Mesendoderm (in vitro differentiated cells): ENCODE results near the gene SUSD4.

Source experiments
- DNase-seq: peaks from one replicate; pipeline ENCODE4 v3.0.0; 2013
- H2AK5ac ChIP-seq: 2 replicates; pipeline ENCODE4 v1.6.1; 2013; ENCODE audit warnings: low read length, inconsistent platforms
- H2BK120ac ChIP-seq: 2 replicates; pipeline ENCODE4 v1.6.1; 2013; ENCODE audit warnings: low read depth, mild to moderate bottlenecking, low read length, moderate library complexity, mixed read lengths
- H2BK15ac ChIP-seq: replicated peaks from 2 replicates; pipeline ENCODE4 v1.6.1; 2013; ENCODE audit warnings: low read depth, mild to moderate bottlenecking, moderate library complexity
- H2BK5ac ChIP-seq: 2 replicates; pipeline ENCODE4 v1.6.1; 2013; ENCODE audit warnings: low read length, inconsistent platforms
- H3K18ac ChIP-seq: 2 replicates; pipeline ENCODE4 v1.6.1; 2013; ENCODE audit warnings: mild to moderate bottlenecking, low read length, mixed read lengths
- H3K23ac ChIP-seq: one replicate; pipeline ENCODE4 v1.6.1; 2013; ENCODE audit warnings: low read length
- H3K27ac ChIP-seq: 2 replicates; pipeline ENCODE4 v1.5.1; 2013; ENCODE audit warnings: low read depth, mild to moderate bottlenecking, inconsistent platforms, low read length, moderate library complexity
- H3K27me3 ChIP-seq: 2 replicates; pipeline ENCODE4 v1.6.1; 2013; ENCODE audit warnings: low read length, control low read depth, mild to moderate bottlenecking, inconsistent platforms; ENCODE audit not compliant: insufficient read depth, poor library complexity
- H3K36me3 ChIP-seq: 2 replicates; pipeline ENCODE4 v1.6.1; 2013; ENCODE audit warnings: low read length, inconsistent platforms; ENCODE audit not compliant: control insufficient read depth, insufficient read depth
- H3K4ac ChIP-seq: one replicate; pipeline ENCODE4 v1.6.1; 2013; ENCODE audit warnings: low read depth, mild to moderate bottlenecking, low read length, moderate library complexity
- H3K4me1 ChIP-seq: 2 replicates; pipeline ENCODE4 v1.6.1; 2013; ENCODE audit warnings: low read depth, low read length, inconsistent platforms; ENCODE audit not compliant: control insufficient read depth
- H3K4me2 ChIP-seq: 2 replicates; pipeline ENCODE4 v1.6.1; 2013; ENCODE audit warnings: low read length
- H3K4me3 ChIP-seq: 2 replicates; pipeline ENCODE4 v1.5.1; 2013; ENCODE audit warnings: mild to moderate bottlenecking, low read length
- H3K56ac ChIP-seq: one replicate; pipeline ENCODE4 v1.6.1; 2013; ENCODE audit warnings: low read length
- H3K79me1 ChIP-seq: 2 replicates; pipeline ENCODE4 v1.6.1; 2013; ENCODE audit warnings: low read length, inconsistent platforms
- H3K79me2 ChIP-seq: 2 replicates; pipeline ENCODE4 v1.6.1; 2013; ENCODE audit warnings: mild to moderate bottlenecking, low read length; ENCODE audit not compliant: control insufficient read depth, insufficient read depth
- H3K9ac ChIP-seq: 2 replicates; pipeline ENCODE4 v1.6.1; 2013; ENCODE audit warnings: low read length, inconsistent platforms
- H4K5ac ChIP-seq: one replicate; pipeline ENCODE4 v1.6.1; 2013; ENCODE audit warnings: low read length
- H4K8ac ChIP-seq: one replicate; pipeline ENCODE4 v1.6.1; 2013; ENCODE audit warnings: low read depth, mild to moderate bottlenecking, control low read depth, low read length, moderate library complexity
- WGBS: extraction: QIAGEN DNeasy Blood & Tissue Kit; methylation state at CpG from one replicate; pipeline ENCODE4 v1.1.7; 2013; ENCODE audit warnings: low lambda C conversion rate, missing lambda C conversion rate; ENCODE audit not compliant: insufficient coverage; ENCODE audit errors: extremely low coverage; 5-methylcytosine and 5-hydroxymethylcytosine counted together

SUSD4 gene

DNA sequence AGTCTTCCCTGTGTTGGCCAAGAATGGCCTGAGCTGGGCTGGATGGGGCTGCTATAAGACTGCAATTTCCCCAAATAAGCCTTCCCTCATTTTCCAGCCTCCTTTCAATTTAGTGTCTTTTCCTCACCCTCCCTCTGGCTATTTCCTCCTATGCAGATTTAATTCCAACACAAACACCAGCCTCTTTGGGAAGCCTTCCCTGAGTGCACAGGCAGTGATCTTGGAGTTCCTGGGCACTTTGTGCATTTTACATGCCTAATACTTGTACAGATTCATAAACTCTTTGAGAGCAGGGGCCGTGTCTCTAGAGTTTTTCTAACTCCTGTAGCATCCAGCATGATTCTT, 129.8 kb downstream of the SUSD4 start:
- no peak for DNase-seq
- Histone ChIP-seq H3K9ac (no peak overlapping the region), H4K5ac (no peak overlapping the region), H3K27ac (no peak overlapping the region), H4K8ac (no peak overlapping the region), H3K79me1 (no peaks in the 10 kb centered on the region), H3K4ac (no peak overlapping the region), H2BK15ac (no peak overlapping the region), H3K4me1 (no peaks in the 10 kb centered on the region), H3K4me3 (no peak overlapping the region), H2BK5ac (no peak overlapping the region), H3K36me3 (no peaks in the 10 kb centered on the region), H3K18ac (no peak overlapping the region), H3K4me2 (no peak overlapping the region), H2AK5ac (no peak overlapping the region), H3K56ac (no peak overlapping the region), H3K79me2 (no peaks in the 10 kb centered on the region), H3K23ac (no peak overlapping the region), H2BK120ac (no peak overlapping the region), H3K27me3 (no peaks in the 10 kb centered on the region)
- no CpG with 5 or more reads among the region's 1 CpG for WGBS

DNA sequence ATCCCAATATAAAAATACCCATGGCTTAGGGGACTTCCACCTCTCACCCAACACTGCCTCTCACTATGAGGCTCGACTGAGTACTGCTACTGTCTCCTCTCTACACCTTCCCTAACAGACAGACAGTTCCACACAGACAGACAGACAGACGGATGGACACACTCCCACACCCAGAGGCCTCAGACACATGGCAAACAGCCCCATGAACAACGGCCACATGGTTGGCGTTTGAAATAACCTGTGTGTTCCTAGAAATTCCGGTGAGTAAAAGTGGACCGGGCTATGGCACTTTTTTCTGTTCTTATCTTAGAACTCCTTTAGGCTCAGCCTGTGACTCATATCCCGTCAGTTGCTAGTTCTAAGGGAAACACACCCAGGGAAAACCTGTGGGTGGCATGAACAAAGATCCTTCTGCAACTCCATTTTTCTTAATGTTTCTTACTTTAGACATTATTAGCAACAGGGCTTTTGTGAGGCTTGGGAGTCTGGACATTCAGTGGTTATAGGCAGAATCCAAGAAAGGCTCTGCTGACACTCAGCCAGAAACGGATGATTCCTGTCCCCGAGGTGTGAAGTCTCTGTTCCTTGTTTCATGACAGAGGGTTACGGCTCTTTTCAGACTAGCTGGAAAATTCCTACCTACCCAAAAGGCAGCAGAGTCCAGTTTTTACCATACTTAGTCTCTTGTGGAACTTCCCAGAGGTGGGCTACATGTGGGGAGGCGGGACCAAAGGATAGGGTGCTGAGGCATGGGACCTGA, 130.4 kb downstream of the SUSD4 start:
- peak; percentile 32 for DNase-seq
- WGBS, result no CpG with 5 or more reads among the region's 11 CpGs

DNA sequence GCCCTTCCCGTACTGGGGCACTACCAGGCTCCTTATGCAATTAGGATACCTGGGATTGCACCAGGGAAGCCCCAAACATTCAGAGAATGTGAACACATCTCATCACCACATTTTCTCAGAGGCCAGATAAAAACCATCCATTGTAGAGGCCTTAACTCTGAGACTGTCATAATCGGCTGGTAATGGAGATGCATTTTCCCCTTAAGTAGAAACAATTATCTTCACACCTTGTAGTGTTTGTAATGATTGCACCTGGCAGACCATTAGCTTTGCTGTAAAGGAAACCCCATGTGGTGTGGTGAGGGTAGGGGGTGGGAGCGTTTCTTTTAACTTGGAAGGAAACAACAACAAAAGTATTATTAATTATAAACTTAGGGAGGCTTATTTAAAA, 131.0 kb downstream of the SUSD4 start:
- Histone ChIP-seq H3K4me2 (no peak overlapping the region), H4K8ac (no peak overlapping the region), H2BK120ac (no peak overlapping the region), H3K23ac (no peak overlapping the region), H3K27me3 (no peaks in the 10 kb centered on the region), H4K5ac (no peak overlapping the region), H3K27ac (no peak overlapping the region), H3K4ac (no peak overlapping the region), H2BK5ac (no peak overlapping the region), H2AK5ac (no peak overlapping the region), H3K9ac (no peak overlapping the region), H3K79me2 (no peaks in the 10 kb centered on the region), H3K79me1 (no peaks in the 10 kb centered on the region), H3K4me3 (no peak overlapping the region), H2BK15ac (no peak overlapping the region), H3K18ac (no peak overlapping the region), H3K56ac (no peak overlapping the region), H3K4me1 (no peaks in the 10 kb centered on the region), H3K36me3 (no peaks in the 10 kb centered on the region)
- WGBS, result no CpG with 5 or more reads among the region's 3 CpGs
- DNase-seq, result peak; percentile 53

More for the DNA sequence above, 130.4 kb downstream of the SUSD4 start:
- H4K5ac ChIP-seq, result no peak overlapping the region
- no peak overlapping the region for H3K18ac ChIP-seq
- no peak overlapping the region for H3K4me3 ChIP-seq
- H3K23ac ChIP-seq, result no peak overlapping the region
- no peak overlapping the region for H4K8ac ChIP-seq
- H3K4ac ChIP-seq, result no peak overlapping the region
- no peak overlapping the region for H3K4me2 ChIP-seq
- no peak overlapping the region for H2BK15ac ChIP-seq
- no peaks in the 10 kb centered on the region for H3K79me2 ChIP-seq
- H3K27ac ChIP-seq, result no peak overlapping the region
- no peak overlapping the region for H3K56ac ChIP-seq
- no peak overlapping the region for H2AK5ac ChIP-seq
- H3K27me3 ChIP-seq, result no peaks in the 10 kb centered on the region
- H2BK120ac ChIP-seq, result no peak overlapping the region
- H2BK5ac ChIP-seq, result no peak overlapping the region
- no peak overlapping the region for H3K9ac ChIP-seq
- no peaks in the 10 kb centered on the region for H3K79me1 ChIP-seq
- H3K36me3 ChIP-seq, result no peaks in the 10 kb centered on the region
- no peaks in the 10 kb centered on the region for H3K4me1 ChIP-seq

DNA sequence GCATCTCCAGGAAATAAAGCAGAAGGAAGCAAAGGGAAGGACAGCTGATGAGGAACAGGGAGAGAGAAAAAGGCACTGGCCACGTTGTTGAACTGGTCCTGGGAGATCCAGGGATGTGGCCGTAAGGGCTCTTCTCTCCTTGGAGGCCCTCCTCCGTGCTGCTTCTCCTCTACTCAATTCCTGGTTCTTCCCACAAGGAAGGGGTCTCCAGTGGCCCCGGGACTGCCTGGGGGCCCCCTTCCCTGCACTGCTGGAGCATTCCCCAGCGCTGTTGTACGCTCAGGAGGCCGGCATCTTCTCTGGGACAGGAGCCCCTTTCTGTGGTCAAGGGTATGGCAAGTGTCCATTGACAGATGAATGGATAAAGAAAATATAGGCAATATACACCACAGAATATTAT, 132.4 kb downstream of the SUSD4 start:
- H3K79me2 ChIP-seq, result no peaks in the 10 kb centered on the region
- H3K4ac ChIP-seq, result no peak overlapping the region
- H4K5ac ChIP-seq, result no peak overlapping the region
- no peak overlapping the region for H2AK5ac ChIP-seq
- no peak for DNase-seq
- no peak overlapping the region for H2BK15ac ChIP-seq
- H3K9ac ChIP-seq, result no peak overlapping the region
- H3K4me2 ChIP-seq, result no peak overlapping the region
- no peak overlapping the region for H2BK5ac ChIP-seq
- no peak overlapping the region for H2BK120ac ChIP-seq
- H3K79me1 ChIP-seq, result no peaks in the 10 kb centered on the region
- H3K4me3 ChIP-seq, result no peak overlapping the region
- no peak overlapping the region for H4K8ac ChIP-seq
- H3K23ac ChIP-seq, result no peak overlapping the region
- H3K36me3 ChIP-seq, result no peaks in the 10 kb centered on the region
- no peak overlapping the region for H3K27ac ChIP-seq
- no peak overlapping the region for H3K18ac ChIP-seq
- H3K4me1 ChIP-seq, result no peaks in the 10 kb centered on the region
- H3K27me3 ChIP-seq, result no peaks in the 10 kb centered on the region
- no CpG with 5 or more reads among the region's 7 CpGs for WGBS
- no peak overlapping the region for H3K56ac ChIP-seq

DNA sequence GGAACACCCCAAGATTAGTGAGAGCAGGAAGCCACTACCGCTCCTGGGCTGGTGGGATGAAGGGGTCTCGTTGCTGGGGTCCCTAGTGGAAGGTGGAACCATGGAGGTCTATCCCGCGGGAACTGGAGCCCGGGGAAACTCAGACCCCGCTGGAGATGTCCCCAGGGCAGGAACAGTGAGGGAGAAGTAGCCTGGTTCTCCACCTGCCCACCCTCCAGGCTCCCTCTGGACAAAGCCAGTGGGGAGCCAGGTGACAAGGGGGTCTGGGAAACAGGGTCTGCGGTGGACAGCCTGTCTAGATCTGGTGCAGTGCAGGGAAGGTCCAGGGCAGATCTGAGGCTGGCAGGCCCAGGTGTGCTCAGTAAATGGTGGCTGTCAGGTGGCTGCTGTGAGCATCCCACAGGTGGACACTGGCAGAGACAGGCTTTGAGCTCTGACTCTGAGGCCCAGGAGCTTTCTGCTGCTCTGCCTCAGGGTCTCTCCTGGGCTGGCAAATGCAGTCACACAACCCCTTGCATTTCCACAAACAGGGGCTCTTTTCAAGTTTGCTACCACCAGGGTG, 132.9 kb downstream of the SUSD4 start:
- no peaks in the 10 kb centered on the region for H3K4me1 ChIP-seq
- H3K56ac ChIP-seq, result no peak overlapping the region
- H3K79me2 ChIP-seq, result no peaks in the 10 kb centered on the region
- H2AK5ac ChIP-seq, result no peak overlapping the region
- no peak overlapping the region for H2BK120ac ChIP-seq
- H3K4me2 ChIP-seq, result no peak overlapping the region
- H3K23ac ChIP-seq, result no peak overlapping the region
- no peak overlapping the region for H3K9ac ChIP-seq
- H3K27ac ChIP-seq, result no peak overlapping the region
- no peak overlapping the region for H3K4ac ChIP-seq
- H3K79me1 ChIP-seq, result no peaks in the 10 kb centered on the region
- DNase-seq, result no peak
- no peak overlapping the region for H3K4me3 ChIP-seq
- H4K5ac ChIP-seq, result no peak overlapping the region
- no CpG with 5 or more reads among the region's 7 CpGs for WGBS
- no peaks in the 10 kb centered on the region for H3K36me3 ChIP-seq
- H2BK15ac ChIP-seq, result no peak overlapping the region
- H3K27me3 ChIP-seq, result no peaks in the 10 kb centered on the region
- no peak overlapping the region for H3K18ac ChIP-seq
- no peak overlapping the region for H4K8ac ChIP-seq
- H2BK5ac ChIP-seq, result no peak overlapping the region
